B cell (primary cell): ENCODE results near the gene ABCC1. TPM values are rescaled to one million over a fixed set of nuclear protein-coding genes. Genes with fewer than 3 reads are reported as not detected.
"Not testable (repeated sequence)": the region's sequence is repeated elsewhere in the genome, so short reads cannot be mapped to it uniquely, and the experiment has no call there.

ENCODE experiments used
- ATAC-seq: fragments of 200-7000 bp; cut with Tn5 transposase; one replicate; pipeline ENCODE4 v1.10.0; 2021; ENCODE audit warnings: low read depth, mild to moderate bottlenecking, moderate number of reproducible peaks, moderate library complexity
- CTCF ChIA-PET: fragments of 350-600 bp; sonication (Branson Sonifier 250); formaldehyde crosslinking; loops from one replicate; lab custom pipeline; 2021; ENCODE audit warnings: antibody characterized with exemption, inconsistent platforms; lab: Charles Lee
- POLR2A ChIA-PET: fragments of 350-600 bp; sonication (Branson Sonifier 250); formaldehyde crosslinking; loops from one replicate; lab custom pipeline; 2021; ENCODE audit warnings: antibody characterized with exemption; lab: Charles Lee
- DNase-seq: peaks from one replicate; pipeline ENCODE4 v3.0.0; 2013
- H2AFZ ChIP-seq: 2 replicates; pipeline ENCODE4 v1.6.1; 2012; ENCODE audit warnings: mild to moderate bottlenecking, low read depth, low read length; ENCODE audit not compliant: insufficient read depth, poor library complexity, severe bottlenecking
- H3K27ac ChIP-seq, 2 donors: 1 replicate in 1 of 2; 2 replicates in 1 of 2; pipeline ENCODE4 v1.5.1; 2012 to 2013; ENCODE audit warnings: low read length in 2 of 2, mild to moderate bottlenecking in 2 of 2, moderate library complexity in 1 of 2
- H3K27me3 ChIP-seq, 4 experiments: fragments of 200-600 bp in 1 of 4; sonication (generic) in 1 of 4; replicated peaks in 1 of 4; 1 replicate in 2 of 4; 2 replicates in 2 of 4; pipeline versions ENCODE4 v1.6.1 to v1.7.0; 2013 to 2016; ENCODE audit warnings: low read length in 3 of 4, mild to moderate bottlenecking in 2 of 4, mixed read lengths in 1 of 4, moderate library complexity in 1 of 4; ENCODE audit not compliant: insufficient read depth in 4 of 4, control insufficient read depth in 3 of 4; ENCODE audit errors: control extremely low read depth in 1 of 4
- H3K36me3 ChIP-seq, 2 experiments: replicated peaks in 1 of 2; 1 replicate in 1 of 2; 2 replicates in 1 of 2; pipeline versions ENCODE4 v1.6.1 to v1.7.1; 2013; ENCODE audit warnings: low read length in 1 of 2; ENCODE audit not compliant: insufficient read depth in 2 of 2, control insufficient read depth in 1 of 2; ENCODE audit errors: control extremely low read depth in 1 of 2, extremely low read depth in 1 of 2
- H3K4me1 ChIP-seq, 2 donors: fragments of 200-600 bp in 1 of 2; sonication (generic) in 1 of 2; 1 replicate in 1 of 2; 2 replicates in 1 of 2; pipeline versions ENCODE4 v1.5.1 to v1.6.1; 2013 to 2017; ENCODE audit warnings: low read length in 2 of 2; ENCODE audit not compliant: control insufficient read depth in 2 of 2, insufficient read depth in 2 of 2
- H3K4me2 ChIP-seq: replicated peaks from 2 replicates; pipeline ENCODE3; 2012; ENCODE audit warnings: mild to moderate bottlenecking, low read depth, low read length; ENCODE audit not compliant: poor library complexity, severe bottlenecking
- H3K4me3 ChIP-seq, 5 experiments: fragments of 200-600 bp in 1 of 5; sonication (generic) in 1 of 5; 1 replicate in 3 of 5; 2 replicates in 2 of 5; pipeline versions ENCODE4 v1.5.1 to v1.7.0; 2011 to 2016; ENCODE audit warnings: low read length in 4 of 5, mild to moderate bottlenecking in 4 of 5, low read depth in 2 of 5, control low read depth in 1 of 5, moderate library complexity in 1 of 5; ENCODE audit not compliant: insufficient read depth in 1 of 5; ENCODE audit errors: control extremely low read depth in 1 of 5, extremely low read depth in 1 of 5
- H3K79me2 ChIP-seq: fragments of 200-600 bp; sonication (generic); one replicate; pipeline ENCODE4 v1.6.0; 2016; ENCODE audit warnings: low read length; ENCODE audit not compliant: control insufficient read depth, insufficient read depth
- H3K9ac ChIP-seq: fragments of 200-600 bp; sonication (generic); 2 replicates; pipeline ENCODE4 v1.6.1; 2017; ENCODE audit warnings: mild to moderate bottlenecking, low read length, moderate library complexity
- H3K9me3 ChIP-seq, 3 donors: one replicate each; pipeline versions ENCODE4 v1.6.1 to v1.7.1; 2013; ENCODE audit warnings: low read length in 2 of 3; ENCODE audit not compliant: control insufficient read depth in 2 of 3, insufficient read depth in 1 of 3; ENCODE audit errors: control extremely low read depth in 1 of 3
- H4K20me1 ChIP-seq: 2 replicates; pipeline ENCODE4 v1.6.0; 2012; ENCODE audit warnings: mild to moderate bottlenecking, low read length; ENCODE audit not compliant: insufficient read depth, control insufficient read depth, poor library complexity, severe bottlenecking
- H3K27ac Mint-ChIP-seq: one replicate; pipeline ENCODE4 v1.8.0; 2021; ENCODE audit warnings: mixed read lengths
- H3K27me3 Mint-ChIP-seq: one replicate; pipeline ENCODE4 v1.8.0; 2021; ENCODE audit warnings: mixed read lengths
- H3K4me1 Mint-ChIP-seq: one replicate; pipeline ENCODE4 v1.8.0; 2021; ENCODE audit warnings: mixed read lengths
- H3K4me3 Mint-ChIP-seq: one replicate; pipeline ENCODE4 v1.8.0; 2021; ENCODE audit warnings: mixed read lengths
- H3K9me3 Mint-ChIP-seq: one replicate; pipeline ENCODE4 v1.8.0; 2022; ENCODE audit warnings: mixed read lengths; ENCODE audit not compliant: insufficient read depth
- CTCF ChIP-seq: fragments of 200-600 bp; IDR thresholded peaks from one replicate; pipeline ENCODE4 v1.8.0; 2022; ENCODE audit warnings: antibody characterized with exemption, mild to moderate bottlenecking
- EZH2 ChIP-seq: IDR thresholded peaks from 2 replicates; pipeline ENCODE4 v1.6.1; 2012; ENCODE audit warnings: borderline replicate concordance, low read depth, mild to moderate bottlenecking, moderate library complexity, low read length; ENCODE audit not compliant: insufficient read depth, poor library complexity, severe bottlenecking
- WGBS: methylation state at CpG from one replicate; pipeline ENCODE4 v1.1.5; 2013; ENCODE audit warnings: missing lambda C conversion rate; ENCODE audit not compliant: insufficient coverage; 5-methylcytosine and 5-hydroxymethylcytosine counted together
- intact Hi-C: fragments of 100-400 bp; cut with micrococcal nuclease; formaldehyde crosslinking; loops from one replicate; pipeline ENCODE4 v1.10.0; 2022
- polyA plus RNA-seq: library from polyadenylated mRNA; depleted of rRNA; stranded (reverse); fragments of >200 nt; gene quantifications from 2 replicates; pipeline ENCODE4 v1.2.3, GENCODE V29; 2012
- total RNA-seq, 2 donors: library from RNA; stranded (reverse); fragments of 120-200 nt in 1 of 2; gene quantifications; 1 replicate in 1 of 2; 2 replicates in 1 of 2; pipeline versions ENCODE4 v1.2.3 to v1.2.4, GENCODE V29; 2013 to 2022

Gene ABCC1
- total and polyA plus RNA-seq, 2 donors (not counting 1 experiment from before 2014, with no cell fraction given), result 21.8 to 73.0 TPM

DNA sequence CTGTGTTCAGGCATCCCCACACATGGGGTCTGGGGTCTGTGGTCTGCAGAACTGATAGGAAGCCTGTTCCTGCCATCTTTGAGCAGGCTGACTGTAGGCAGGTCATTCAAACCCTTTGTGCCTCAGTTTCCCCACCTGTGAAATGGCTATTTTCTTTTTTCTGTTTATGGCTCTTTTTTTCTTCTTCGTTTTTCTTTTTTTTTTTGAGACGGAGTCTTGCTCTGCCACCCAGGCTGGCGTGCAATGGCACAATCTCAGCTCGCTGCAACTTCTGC is 201.4 kb downstream of the ABCC1 start:
- POLR2A ChIA-PET, result no interaction called here
- H4K20me1 ChIP-seq, result no peaks in the 10 kb centered on the region
- H3K4me1 Mint-ChIP-seq, result no peaks in the 10 kb centered on the region
- peaks cover 0 to 6% (median 0%) of the 10 kb centered on the region in 3 donors for H3K9me3 ChIP-seq
- H3K79me2 ChIP-seq, result no peaks in the 10 kb centered on the region
- no peak overlapping the region for H3K9ac ChIP-seq
- H3K4me3 ChIP-seq, result no peak overlapping the region
- ATAC-seq (no peak), DNase-seq (no peak)
- no peak overlapping the region for H3K4me3 Mint-ChIP-seq
- H3K27ac Mint-ChIP-seq, result no peak overlapping the region
- H3K9me3 Mint-ChIP-seq, result no peaks in the 10 kb centered on the region
- no peaks in the 10 kb centered on the region for H3K27me3 Mint-ChIP-seq
- no peaks in the 10 kb centered on the region for H3K27me3 ChIP-seq
- CTCF ChIA-PET, result interaction anchor here (0.7 kb wide), 1 partner anchor 77 kb away, joined by 3 read pairs; no protein-coding TSS in a partner anchor
- H3K4me1 ChIP-seq, result no peaks in the 10 kb centered on the region
- no peak overlapping the region for H3K27ac ChIP-seq
- no peak overlapping the region for H3K4me2 ChIP-seq
- H2AFZ ChIP-seq, result no peak overlapping the region
- 100% methylated on average over 3 of the region's 4 CpGs for WGBS
- H3K36me3 ChIP-seq, result peaks cover 0 to 3% of the 10 kb centered on the region in 2 experiments
- no peak for TF ChIP-seq CTCF
- TF ChIP-seq EZH2, result no peak
- intact Hi-C loops, result no loop called here

GRCh38 chr16:16151315-16151714 is 201.9 kb downstream of the ABCC1 start:
- 92% methylated on average over 5 of the region's 8 CpGs for WGBS
- DNase-seq (no peak), ATAC-seq (no peak)
- Histone ChIP-seq H3K79me2 (no peaks in the 10 kb centered on the region), H3K4me2 (no peak overlapping the region), H3K9me3 (peaks cover 0 to 6% (median 0%) of the 10 kb centered on the region in 3 donors), H2AFZ (no peak overlapping the region), H3K27ac (no peak overlapping the region), H3K4me1 (no peaks in the 10 kb centered on the region), H3K27me3 (no peaks in the 10 kb centered on the region), H4K20me1 (no peaks in the 10 kb centered on the region), H3K36me3 (no peaks in the 10 kb centered on the region), H3K9ac (no peak overlapping the region), H3K4me3 (no peak overlapping the region)
- ChIA-PET CTCF (interaction anchor here (0.7 kb wide), 1 partner anchor 78 kb away, joined by 3 read pairs; no protein-coding TSS in a partner anchor), POLR2A (no interaction called here)
- intact Hi-C loops, result no loop called here
- Mint-ChIP-seq H3K27ac (no peak overlapping the region), H3K9me3 (no peaks in the 10 kb centered on the region), H3K27me3 (no peaks in the 10 kb centered on the region), H3K4me1 (no peaks in the 10 kb centered on the region), H3K4me3 (no peak overlapping the region)
- TF ChIP-seq EZH2 (no peak), CTCF (no peak)

DNA sequence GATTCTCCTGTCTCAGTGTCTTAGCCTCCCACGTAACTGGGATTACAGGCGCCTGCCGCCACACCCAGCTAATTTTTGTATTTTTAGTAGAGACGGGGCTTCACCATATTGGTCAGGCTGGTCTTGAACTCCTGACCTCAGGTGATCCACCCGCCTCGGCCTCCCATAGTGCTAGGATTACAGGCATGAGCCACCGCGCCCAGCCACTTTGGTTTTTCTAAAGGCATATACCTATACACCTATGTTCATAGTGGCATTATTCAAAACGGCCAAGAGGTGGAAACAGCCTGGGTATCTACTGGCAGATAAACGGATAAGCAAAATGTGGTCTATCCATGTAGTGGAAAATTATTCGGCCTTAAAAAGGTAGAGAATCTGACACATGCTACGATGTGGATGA is 203.6 kb downstream of the ABCC1 start:
- H3K27ac ChIP-seq, H3K36me3 ChIP-seq, H4K20me1 ChIP-seq, ATAC-seq, H2AFZ ChIP-seq, H3K9me3 Mint-ChIP-seq, H3K27me3 ChIP-seq, DNase-seq, intact Hi-C loops, H3K79me2 ChIP-seq, H3K4me3 ChIP-seq, H3K27ac Mint-ChIP-seq, H3K4me3 Mint-ChIP-seq, CTCF ChIA-PET, H3K9ac ChIP-seq, H3K4me2 ChIP-seq, H3K4me1 Mint-ChIP-seq, H3K4me1 ChIP-seq, H3K27me3 Mint-ChIP-seq: not testable (repeated sequence)
- H3K9me3 ChIP-seq, result peaks cover 0 to 11% (median 5%) of the 10 kb centered on the region in 3 donors
- 95% methylated on average over 4 of the region's 12 CpGs for WGBS
- POLR2A ChIA-PET, result interaction anchor here (0.7 kb wide), 1 partner anchor 188 kb away, joined by 4 read pairs; no protein-coding TSS in a partner anchor
